ENCODE data around the gene VTA1. TPM values are rescaled to one million over a fixed set of nuclear protein-coding genes. Genes with fewer than 3 reads are reported as not detected.
"Not testable (repeated sequence)": the region's sequence is repeated elsewhere in the genome, so short reads cannot be mapped to it uniquely, and the experiment has no call there.

The VTA1 gene, protein sequence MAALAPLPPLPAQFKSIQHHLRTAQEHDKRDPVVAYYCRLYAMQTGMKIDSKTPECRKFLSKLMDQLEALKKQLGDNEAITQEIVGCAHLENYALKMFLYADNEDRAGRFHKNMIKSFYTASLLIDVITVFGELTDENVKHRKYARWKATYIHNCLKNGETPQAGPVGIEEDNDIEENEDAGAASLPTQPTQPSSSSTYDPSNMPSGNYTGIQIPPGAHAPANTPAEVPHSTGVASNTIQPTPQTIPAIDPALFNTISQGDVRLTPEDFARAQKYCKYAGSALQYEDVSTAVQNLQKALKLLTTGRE
- total RNA-seq (2014; rRNA removed; shearing (Covaris generic)) = 56.2 and 71.1 TPM in 2 replicates

DNA sequence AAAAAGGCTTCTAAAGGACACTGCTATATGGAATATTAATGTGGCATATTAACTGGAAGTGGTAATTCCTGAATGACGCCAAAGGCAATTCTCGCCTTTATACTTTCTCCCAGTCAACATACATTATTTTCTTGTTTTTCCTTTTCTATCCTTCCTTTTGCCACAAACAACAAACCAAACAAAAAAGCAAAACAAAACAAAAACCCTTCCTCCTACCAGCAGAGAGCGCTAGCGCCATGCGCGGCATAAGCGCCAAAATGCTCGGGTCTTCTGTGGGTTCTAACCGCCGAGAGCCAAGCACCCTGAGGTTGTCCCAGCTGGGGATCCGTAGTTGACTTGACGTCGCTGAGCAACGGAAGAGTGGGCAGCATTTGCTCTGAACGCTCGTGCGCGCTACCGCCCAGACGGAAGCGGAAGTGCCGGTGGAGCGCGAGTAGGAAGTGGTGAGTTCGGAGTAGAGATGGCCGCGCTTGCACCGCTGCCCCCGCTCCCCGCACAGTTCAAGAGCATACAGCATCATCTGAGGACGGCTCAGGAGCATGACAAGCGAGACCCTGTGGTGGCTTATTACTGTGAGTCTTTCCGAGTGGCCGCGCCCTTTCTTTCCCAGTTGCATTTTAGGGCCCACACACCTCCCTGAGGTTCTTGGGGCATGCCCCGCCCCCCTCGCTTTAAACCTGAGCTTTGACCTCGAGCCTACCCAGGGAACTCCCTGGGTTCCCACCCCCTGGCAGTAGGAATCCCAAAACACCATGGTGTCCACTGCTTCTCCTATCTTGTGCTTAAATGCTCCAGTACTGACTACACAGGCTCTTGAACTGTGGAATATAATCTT is at the start of gene VTA1, which contains the start of gene NMBR:
TSS of gene VTA1 (plus strand) at position 436 of the 835 bp plus-strand sequence. CDS start at position 461, 25 bp downstream.
TSS of gene NMBR (minus strand) at position 295 of the 835 bp plus-strand sequence. CDS start 58,464 bp downstream, outside the sequence.
- peak; percentile 98 for DNase-seq (ENCODE audit: low spot score)
- in situ Hi-C loops (cut with HindIII; ENCODE audit: low sequenced_read_pairs) = no loop called here

DNA sequence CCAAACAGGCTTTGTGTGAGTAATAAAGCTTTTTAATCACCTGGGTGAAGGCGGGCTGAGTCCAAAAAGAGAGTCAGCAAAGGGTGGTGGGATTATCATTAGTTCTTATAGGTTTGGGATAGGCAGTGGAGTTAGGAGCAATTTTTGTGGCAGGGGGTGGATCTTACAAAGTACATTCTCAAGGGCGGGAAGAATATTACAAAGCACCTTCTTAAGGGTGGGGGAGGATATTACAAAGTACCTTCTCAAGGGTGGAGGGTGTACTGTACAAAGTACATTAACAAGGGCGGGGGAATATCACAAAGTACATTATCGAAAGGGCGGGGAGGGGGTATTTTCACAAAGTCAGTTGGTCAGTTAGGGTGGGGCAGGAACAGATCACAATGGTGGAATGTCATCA is 42.2 kb upstream of the VTA1 start:
- in situ Hi-C loops (cut with HindIII; ENCODE audit: low sequenced_read_pairs) = not testable (repeated sequence)

DNA sequence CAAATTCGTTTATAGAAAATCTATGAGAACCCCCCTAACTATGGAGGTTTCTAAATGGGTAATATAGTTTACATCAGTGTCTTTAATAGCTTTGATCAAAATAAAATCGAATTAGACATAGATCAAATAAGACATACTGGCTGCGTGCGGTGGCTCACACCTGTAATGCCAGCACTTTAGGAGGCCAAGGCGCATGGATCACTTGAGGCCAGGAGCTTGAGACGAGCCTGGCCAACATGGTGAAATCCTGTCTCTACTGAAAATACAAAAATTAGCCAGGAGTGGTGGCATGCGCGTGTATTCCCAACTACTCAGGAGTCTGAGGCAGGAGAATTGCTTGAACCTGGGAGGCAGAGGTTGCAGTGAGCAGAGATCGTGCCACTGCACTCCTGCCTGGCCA is 36.2 kb upstream of the VTA1 start:
- in situ Hi-C loops (cut with HindIII; ENCODE audit: low sequenced_read_pairs); DNase-seq (ENCODE audit: low spot score): not testable (repeated sequence)

More for the DNA sequence above, 42.2 kb upstream of the VTA1 start:
- DNase-seq (ENCODE audit: low spot score) = not testable (repeated sequence)

DNA sequence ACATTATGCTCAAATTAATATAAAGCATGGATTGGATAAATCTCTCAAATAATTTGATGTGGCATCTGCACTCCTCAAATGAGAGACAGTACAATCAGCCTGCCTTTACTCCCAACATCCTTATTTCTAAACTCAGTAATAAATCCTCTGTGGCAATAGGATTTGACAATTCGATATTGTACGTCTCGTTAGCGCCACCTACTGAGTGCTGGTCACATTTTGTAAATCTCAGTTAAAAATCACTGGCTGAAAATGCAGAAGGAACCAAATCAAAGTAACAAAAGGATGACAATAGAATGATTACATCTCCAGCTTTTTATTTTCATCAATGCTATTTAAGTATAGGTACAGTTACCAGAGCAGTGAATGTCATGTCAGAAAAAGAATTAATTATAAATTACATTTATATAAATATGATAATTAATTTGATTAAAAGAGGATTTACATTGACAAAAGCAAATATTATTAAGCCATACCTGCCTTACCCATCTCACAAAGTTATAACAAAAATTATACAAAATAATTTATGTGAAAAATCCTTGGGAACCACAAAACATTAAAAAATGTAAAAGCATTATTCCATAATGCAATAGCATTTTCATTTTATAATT is 34.5 kb upstream of the VTA1 start:
- peak; percentile 53 for DNase-seq (ENCODE audit: low spot score)
- in situ Hi-C loops (cut with HindIII; ENCODE audit: low sequenced_read_pairs) = no loop called here

DNA sequence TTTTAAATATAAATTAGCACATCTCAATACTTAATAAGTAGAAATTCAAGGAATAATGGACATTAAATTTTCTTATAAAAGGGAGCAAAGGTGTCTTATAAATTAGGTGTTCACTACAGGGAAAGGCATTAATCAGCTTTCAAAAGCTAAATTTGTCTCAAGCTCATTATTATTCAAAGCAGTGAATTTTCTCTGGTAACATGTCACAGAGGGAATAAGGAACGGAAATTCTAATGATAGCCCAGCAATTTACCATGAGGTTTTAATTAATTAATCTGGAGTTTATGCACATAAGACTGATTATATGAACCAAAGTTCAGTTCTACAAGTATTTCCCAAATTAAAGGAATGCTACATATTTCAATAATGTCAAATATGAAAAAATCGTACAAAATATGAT is 29.7 kb upstream of the VTA1 start:
- in situ Hi-C loops (cut with HindIII; ENCODE audit: low sequenced_read_pairs) = no loop called here
- DNase-seq (ENCODE audit: low spot score) = no peak

DNA sequence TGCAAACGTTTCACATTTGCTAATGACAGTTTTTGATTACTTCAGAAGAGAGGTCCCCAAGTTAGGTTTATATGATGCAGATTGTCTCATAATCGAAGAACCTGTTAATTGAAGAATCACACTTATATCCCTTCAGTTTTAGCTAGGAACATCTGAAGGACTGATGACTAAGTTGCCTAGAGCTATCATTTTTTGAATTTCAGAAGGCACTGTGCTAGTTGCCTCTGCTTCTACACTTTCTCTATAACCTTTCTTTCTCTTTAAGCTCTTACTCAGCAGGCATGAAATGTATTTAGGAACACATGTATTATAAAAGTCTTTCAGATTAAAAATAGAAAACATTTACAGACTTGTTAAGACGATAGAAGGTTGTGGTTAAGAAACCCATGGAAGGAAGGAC is 28.7 kb upstream of the VTA1 start:
- no peak for DNase-seq (ENCODE audit: low spot score)
- in situ Hi-C loops (cut with HindIII; ENCODE audit: low sequenced_read_pairs) = no loop called here

DNA sequence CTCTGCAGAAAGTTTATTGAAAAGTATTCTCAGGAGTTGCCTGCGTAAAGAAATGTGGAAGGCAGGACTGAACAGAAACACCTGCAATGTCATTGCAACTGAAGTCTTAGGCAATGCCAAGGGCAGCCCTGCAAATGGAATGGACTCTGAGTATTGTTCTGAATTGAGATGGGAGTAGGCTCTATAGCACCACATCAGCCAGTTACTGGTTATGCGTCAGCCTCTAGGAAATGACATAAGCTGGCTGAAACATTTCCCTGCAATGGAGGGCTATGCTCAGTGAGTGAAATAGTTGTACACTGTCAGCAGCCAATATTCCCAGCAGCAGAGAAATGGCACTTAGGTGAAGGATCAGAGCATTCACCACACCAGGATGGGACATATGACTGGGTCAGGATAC is 28.1 kb upstream of the VTA1 start:
- in situ Hi-C loops (cut with HindIII; ENCODE audit: low sequenced_read_pairs) = no loop called here
- no peak for DNase-seq (ENCODE audit: low spot score)

DNA sequence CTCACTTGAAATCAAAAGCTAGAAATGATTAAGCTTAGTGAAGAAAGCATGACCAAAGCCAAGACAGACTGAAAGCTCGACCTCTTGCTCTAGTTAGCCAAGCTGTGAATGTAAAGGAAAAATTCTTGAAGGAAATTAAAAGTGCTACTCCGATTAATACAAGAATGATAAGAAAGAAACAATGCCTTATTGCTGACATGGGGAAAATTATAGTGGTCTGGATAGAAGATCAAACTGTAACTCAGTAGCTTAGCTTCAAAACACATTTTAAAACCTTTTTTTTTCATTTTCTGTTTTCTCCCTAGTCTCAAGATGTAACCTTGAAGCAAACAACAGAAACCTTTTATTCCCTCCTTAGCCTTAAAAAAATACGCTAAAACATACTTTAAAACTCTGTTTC is 25.7 kb upstream of the VTA1 start:
- DNase-seq (ENCODE audit: low spot score) = no peak
- in situ Hi-C loops (cut with HindIII; ENCODE audit: low sequenced_read_pairs) = no loop called here

DNA sequence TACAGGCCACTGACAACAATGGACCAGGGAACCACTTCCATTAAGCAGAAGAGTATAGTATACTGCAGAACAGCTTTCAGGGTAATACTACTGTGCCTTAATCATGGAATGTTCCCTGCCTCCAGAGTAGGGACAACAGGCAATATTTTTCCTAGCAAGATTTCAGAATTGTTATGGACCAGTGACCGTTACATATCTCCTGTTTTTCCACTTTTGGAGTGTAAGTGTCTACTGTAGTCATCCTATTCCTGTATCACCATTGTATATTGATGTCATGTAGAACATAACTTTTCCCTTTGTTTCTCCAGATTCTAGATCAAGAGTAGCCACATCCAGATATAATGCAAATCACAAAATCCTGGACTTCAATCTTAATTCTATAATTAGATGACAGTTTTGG is 16.2 kb upstream of the VTA1 start:
- in situ Hi-C loops (cut with HindIII; ENCODE audit: low sequenced_read_pairs) = no loop called here
- DNase-seq (ENCODE audit: low spot score) = no peak

DNA sequence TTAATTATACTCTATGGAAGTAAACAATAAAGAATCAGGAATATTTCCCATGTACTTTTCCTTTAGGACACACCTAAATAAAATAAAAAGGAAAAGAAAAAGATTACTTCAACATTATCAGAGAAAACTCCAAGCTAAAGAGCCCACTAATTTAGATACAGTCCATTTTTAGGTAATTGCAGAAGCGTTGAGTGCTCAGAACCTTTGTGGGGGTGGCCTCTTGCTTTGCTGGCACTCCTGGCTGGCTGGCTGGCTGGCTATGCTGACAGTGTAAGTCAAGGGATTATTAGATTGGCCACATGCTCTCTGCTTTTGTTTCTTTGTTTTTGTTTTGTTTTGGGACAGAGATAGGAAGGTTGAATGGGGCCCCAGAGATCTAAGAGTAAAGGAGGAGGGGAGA is 14.4 kb upstream of the VTA1 start, which contains the start of gene GJE1:
TSS of gene GJE1 (plus strand) at position 301 of the 400 bp plus-strand sequence. CDS start 234 bp downstream, outside the sequence.
- DNase-seq (ENCODE audit: low spot score) = no peak
- in situ Hi-C loops (cut with HindIII; ENCODE audit: low sequenced_read_pairs) = no loop called here

DNA sequence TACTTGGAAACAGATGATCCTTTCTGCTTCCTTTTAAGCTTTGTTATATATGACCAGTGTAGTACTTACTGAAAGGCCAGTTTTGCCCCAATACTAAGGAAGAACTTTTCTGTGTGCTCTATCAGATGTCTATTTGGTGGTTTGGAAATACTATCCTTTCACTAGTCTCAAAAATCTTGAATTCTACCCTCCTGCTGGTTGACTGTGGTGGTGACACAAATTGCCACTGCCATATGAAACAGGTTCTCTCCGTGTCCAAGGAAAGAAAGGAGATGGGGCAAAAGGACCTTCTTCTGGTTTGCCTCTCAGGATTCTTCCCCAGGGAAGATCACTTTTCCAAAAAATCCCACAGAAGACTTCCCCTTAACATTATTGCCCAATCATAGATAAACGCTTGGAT is 8.2 kb upstream of the VTA1 start:
- in situ Hi-C loops (cut with HindIII; ENCODE audit: low sequenced_read_pairs) = no loop called here
- no peak for DNase-seq (ENCODE audit: low spot score)

DNA sequence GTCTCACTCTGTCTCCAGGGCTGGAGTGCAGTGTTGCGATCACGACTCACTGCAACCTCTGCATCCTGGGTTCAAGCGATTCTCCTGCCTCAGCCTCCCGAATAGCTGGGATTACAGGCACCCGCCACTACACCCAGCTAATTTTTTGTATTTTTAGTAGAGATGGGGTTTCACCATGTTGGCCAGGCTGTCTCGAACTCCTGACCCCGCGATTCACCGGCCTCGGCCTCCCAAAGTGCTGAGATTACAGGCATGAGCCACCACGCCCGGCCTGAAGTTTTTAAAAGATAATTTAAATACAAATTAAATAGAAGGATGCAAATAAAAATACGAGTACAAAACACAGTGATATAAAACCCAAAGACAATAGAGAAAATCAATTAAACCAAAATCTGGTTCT is 5.5 kb upstream of the VTA1 start:
- in situ Hi-C loops (cut with HindIII; ENCODE audit: low sequenced_read_pairs); DNase-seq (ENCODE audit: low spot score): not testable (repeated sequence)

DNA sequence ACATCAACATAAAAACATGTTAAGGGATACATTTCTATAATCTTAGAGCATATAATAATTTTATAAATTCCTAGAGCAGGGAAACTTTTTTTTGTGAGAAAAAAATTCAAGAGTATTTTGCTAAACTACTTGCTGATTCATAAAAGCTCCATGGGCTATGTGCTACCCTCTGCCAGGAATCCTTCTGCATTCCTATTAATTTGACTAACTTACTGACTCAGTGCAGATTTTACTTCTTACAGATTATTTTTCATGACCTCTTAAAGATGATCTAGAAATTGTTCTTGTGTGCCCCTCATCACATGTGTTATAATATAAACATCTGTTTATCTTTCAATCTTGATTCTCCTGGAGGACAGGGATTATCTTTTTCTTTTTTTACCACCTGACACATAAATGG is 5.7 kb downstream of the VTA1 start:
- DNase-seq (ENCODE audit: low spot score) = no peak
- in situ Hi-C loops (cut with HindIII; ENCODE audit: low sequenced_read_pairs) = no loop called here

DNA sequence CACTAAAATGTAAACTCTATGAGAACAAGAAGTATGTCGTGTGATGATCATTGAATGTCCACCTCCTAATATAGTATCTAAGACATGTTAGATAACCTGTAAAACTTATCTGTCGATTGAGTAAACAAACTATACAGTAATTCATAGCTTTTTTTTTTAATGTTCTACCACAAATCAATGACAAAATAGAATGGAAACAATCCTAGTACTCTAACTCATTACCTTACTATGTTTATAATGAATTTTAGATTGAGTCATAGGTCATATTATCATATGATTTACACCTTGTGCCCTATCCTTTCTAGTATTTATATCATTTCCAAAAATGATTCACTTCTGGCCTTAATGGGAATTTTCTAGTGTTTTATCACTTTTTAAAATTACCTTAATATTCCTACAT is 6.1 kb downstream of the VTA1 start:
- DNase-seq (ENCODE audit: low spot score) = no peak
- in situ Hi-C loops (cut with HindIII; ENCODE audit: low sequenced_read_pairs) = no loop called here

DNA sequence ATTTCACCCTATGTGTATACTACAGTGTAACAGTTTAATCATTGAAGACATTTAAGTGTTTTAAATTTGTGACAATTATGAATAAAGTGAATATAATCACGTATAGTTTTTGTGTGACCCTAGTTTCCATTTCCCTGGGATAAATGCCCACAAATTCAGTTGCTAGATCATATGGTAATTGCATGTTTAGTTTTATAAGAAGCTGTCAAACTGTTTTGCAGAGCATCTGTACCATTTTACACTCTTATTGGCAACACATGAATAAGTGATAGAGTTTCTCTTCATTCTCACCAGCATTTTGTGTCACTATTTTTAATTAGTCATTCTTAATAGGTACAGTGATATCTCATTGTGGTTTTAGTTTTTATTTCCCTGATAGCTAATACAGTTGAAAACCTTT is 7.3 kb downstream of the VTA1 start:
- no peak for DNase-seq (ENCODE audit: low spot score)
- in situ Hi-C loops (cut with HindIII; ENCODE audit: low sequenced_read_pairs) = no loop called here

DNA sequence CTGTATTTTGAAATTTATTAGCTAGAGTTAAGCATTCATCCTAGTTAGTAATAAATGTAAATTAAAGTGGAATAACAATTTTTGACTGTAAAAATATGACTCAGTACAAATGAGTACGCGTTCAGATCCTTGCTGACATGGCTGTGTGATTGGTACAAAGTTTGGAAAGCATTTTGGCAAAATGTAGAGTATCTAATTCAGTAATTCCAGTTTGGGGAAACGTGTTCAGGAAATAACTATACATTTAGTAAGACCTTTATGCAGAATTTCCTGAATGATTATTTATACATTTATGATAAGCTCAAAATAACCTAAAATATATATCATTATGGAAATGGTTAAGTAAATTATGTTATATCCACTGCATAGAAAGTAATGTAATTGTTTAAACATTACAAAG is 8.0 kb downstream of the VTA1 start:
- in situ Hi-C loops (cut with HindIII; ENCODE audit: low sequenced_read_pairs) = no loop called here
- no peak for DNase-seq (ENCODE audit: low spot score)

DNA sequence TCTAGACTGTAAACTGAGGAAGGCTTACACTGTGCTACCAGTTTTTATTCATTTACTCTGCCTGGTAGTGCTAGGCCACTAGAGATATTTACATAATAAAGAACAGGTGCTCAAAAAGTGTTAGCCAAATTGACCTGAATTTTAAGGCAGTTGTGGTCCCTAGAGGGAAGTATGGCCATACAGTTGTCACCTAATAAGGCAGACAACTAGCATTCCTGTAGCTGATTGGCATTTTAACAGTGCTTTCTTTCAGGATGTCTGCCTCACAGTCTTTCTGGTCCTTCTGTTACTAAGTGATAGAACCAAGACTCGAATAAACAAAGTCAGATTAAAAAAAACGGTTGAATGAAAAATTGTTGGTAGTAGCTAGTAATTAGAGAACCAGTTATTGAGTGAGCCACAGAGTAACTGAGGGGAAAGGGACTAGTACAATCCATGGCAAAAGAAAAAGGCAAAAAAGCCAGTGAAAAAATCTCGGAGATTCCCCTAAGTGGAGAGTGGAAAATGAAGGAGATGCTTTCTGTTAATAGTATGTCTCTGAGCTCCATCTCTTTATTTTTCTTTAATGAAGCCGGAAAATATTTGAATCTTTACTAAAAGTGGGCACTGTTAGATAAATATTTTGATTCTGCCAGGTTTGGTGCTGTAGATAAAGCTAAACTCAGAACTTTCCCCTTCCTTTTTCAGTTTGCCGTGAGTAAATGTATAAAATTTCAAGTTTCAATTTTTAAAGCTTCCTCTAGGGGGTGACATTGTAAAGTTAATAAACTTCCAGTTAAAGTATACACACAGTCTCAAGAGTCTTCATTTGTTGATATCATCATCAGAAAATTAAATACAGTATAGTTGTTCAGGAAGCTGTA is 9.1 kb downstream of the VTA1 start:
- in situ Hi-C loops (cut with HindIII; ENCODE audit: low sequenced_read_pairs) = no loop called here
- no peak for DNase-seq (ENCODE audit: low spot score)

DNA sequence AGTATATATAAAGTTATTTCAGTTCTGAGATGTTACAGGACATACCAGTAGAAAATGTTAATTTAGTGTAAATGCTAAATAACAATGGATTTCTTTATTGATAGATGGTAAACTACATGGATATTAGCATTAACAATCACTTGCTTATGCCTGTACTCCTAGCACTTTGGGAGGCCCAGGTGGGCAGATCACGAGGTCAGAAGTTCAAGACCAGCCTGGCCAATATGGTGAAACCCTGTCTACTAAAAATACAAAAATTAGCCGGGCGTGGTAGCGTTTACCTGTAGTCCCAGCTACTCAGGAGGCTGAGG is 9.7 kb downstream of the VTA1 start:
- in situ Hi-C loops (cut with HindIII; ENCODE audit: low sequenced_read_pairs); DNase-seq (ENCODE audit: low spot score): not testable (repeated sequence)

DNA sequence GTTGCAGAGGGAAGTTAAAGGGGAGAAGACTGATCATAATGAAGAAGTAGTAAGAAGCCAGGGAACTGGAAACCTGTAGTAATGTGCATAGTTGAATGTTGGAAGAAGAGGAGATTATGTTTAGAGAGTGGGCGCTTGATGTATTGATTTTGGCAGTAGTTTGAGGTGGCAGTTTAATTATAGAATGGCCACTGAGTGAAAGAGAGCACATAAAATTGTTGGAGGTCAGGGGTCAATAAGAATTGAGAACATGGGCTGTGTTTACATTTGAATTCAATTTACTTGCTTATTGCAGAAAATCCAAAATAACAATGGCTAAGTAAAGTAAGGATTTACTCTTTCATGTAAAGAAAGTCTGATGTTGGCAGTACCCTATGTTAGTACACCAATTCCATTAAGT is 15.7 kb downstream of the VTA1 start:
- in situ Hi-C loops (cut with HindIII; ENCODE audit: low sequenced_read_pairs) = no loop called here
- no peak for DNase-seq (ENCODE audit: low spot score)
